ENCODE results near the gene RAB7B. TPM values are rescaled to one million over a fixed set of nuclear protein-coding genes. Genes with fewer than 3 reads are reported as not detected.

The RAB7B gene
- total RNA-seq, 1 experiment from 2014 or later: 0.22 TPM

DNA sequence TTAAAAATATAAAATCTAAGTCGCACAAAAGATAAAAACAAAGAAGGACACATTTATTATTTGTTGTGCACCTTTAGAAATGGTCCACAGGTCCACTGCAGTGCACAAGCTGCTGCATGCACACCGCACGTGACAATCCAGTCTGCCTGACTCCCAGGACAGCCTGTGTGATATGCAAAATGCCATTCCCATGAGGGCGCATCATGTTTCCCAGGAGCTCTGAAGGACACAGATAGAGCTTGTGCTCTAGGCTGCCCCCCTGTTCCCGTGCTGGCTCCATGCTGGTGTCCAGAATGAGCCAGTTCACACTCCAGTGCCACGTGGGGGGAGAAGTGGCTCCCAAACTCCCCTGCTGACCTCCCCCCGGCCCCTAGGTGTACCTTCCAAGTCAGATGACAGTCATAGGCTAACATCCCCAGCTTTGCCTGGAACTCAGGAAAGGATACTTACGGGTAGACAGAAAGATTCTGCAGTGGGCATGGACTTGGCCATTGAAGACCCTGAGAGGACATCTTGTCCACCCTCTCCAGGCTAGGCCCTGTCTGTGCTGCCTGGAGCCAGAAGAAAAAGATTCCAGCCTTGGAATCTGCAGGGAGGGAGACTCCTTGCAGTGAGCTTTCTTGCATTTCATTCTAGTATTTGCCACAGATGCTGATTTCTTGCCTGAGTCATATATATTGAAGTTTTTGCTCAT is 26.3 kb downstream of the RAB7B start:
- Histone ChIP-seq H3K27ac (ENCODE audit: low read depth, low read length) (no peak overlapping the region), H3K4me1 (ENCODE audit: control insufficient read depth in 1 of 2, insufficient read depth in 2 of 2, low read length in 2 of 2) (peaks cover 6 to 10% of the 10 kb centered on the region in 2 experiments; a peak in 3 of 4 replicates), H3K9ac (ENCODE audit: low read length) (no peak overlapping the region), H4K20me1 (ENCODE audit: insufficient read depth) (no peaks in the 10 kb centered on the region), H2AFZ (ENCODE audit: low read depth, low read length, poor library complexity, severe bottlenecking) (no peak overlapping the region), H3K4me3 (replicated peaks in 1 of 2; ENCODE audit: low read depth in 1 of 2, low read length in 2 of 2) (no peak overlapping the region), H3K4me2 (ENCODE audit: low read length) (peak overlapping the region; percentile 2; the same call in 1 of the 2 replicates), H3K27me3 (ENCODE audit: insufficient read depth, low read length) (no peaks in the 10 kb centered on the region), H3K79me2 (ENCODE audit: insufficient read depth, low read length) (no peaks in the 10 kb centered on the region), H3K9me3 (ENCODE audit: control insufficient read depth in 1 of 2, insufficient read depth in 1 of 2, low read depth in 1 of 2, low read length in 2 of 2) (no peaks in the 10 kb centered on the region), H3K36me3 (ENCODE audit: control insufficient read depth in 1 of 2, insufficient read depth in 2 of 2, low read length in 2 of 2) (no peaks in the 10 kb centered on the region), H3K9me2 (ENCODE audit: insufficient read depth) (no peaks in the 10 kb centered on the region)
- RAD21 ChIA-PET (ENCODE audit: low non-redundant PET in 1 of 2, low total read pairs in 2 of 2, uncharacterized antibody in 2 of 2, unreplicated experiment in 2 of 2): interaction anchor here (0.8 to 2.9 kb wide), 16 partner anchors 10 to 385 kb away, joined by 3 to 75 read pairs (median 5); partner anchors contain the start of gene NUCKS1 (in 1 of the 2)
- TF ChIP-seq, protein P1, sequence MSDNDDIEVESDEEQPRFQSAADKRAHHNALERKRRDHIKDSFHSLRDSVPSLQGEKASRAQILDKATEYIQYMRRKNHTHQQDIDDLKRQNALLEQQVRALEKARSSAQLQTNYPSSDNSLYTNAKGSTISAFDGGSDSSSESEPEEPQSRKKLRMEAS (IDR thresholded peaks at IDR 0.05): peak; percentile 48; the same call in 1 of the 2 replicates
- no peak for TF ChIP-seq ELF1 (IDR thresholded peaks at IDR 0.05; ENCODE audit: borderline replicate concordance, low read depth)
- POLR2A ChIA-PET: interaction anchor here (0.6 to 2.5 kb wide), 3 partner anchors 59 to 318 kb away, joined by 3 to 17 read pairs (median 7); no protein-coding TSS in a partner anchor
- CTCF ChIA-PET: interaction anchor here (0.7 to 6.6 kb wide), 51 partner anchors 9 to 448 kb away, joined by 3 to 339 read pairs (median 5); no protein-coding TSS in a partner anchor
- ATAC-seq (peak; percentile 76), DNase-seq (ENCODE audit: low read depth, low spot score) (no peak)
- no TSS peak for BruUV-seq (replicated peaks)
- intact Hi-C loops (cut with micrococcal nuclease): loop anchor here (1.0 to 5.0 kb wide), 4 partner anchors 58 to 385 kb away; no protein-coding TSS in a partner anchor

DNA sequence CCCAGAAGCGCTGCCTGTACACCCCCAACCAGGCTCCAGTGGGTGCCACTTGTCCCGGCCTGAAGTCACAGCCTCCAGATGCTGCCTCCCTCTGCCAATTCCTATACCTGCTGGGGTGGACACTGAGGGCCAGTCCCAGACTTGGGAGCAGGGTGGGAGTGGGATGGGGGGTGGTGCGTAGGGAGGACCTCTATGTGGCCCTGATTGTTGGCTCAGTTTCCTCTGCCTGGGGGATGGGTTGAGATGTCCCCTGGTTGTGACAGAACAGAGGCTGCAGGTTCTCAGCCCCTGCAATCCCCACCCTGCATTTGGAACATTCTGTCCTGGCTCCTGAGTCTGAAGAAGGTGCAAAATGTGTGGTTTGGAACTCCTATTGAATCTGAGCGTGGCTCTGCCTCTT is 27.2 kb downstream of the RAB7B start:
- TF ChIP-seq SIN3A (IDR thresholded peaks at IDR 0.05; ENCODE audit: low read depth) (no peak), JUND (IDR thresholded peaks at IDR 0.05) (no peak), TCF7L2 (IDR thresholded peaks at IDR 0.05; ENCODE audit: borderline replicate concordance, extremely low read depth, insufficient read depth, insufficient read length) (no peak), ELF1 (IDR thresholded peaks at IDR 0.05; ENCODE audit: borderline replicate concordance, low read depth) (no peak), POLR2A (IDR thresholded peaks at IDR 0.05; ENCODE audit: borderline replicate concordance, extremely low read depth, insufficient read depth, insufficient read length) (no peak), RAD21 (IDR thresholded peaks at IDR 0.05; ENCODE audit: low read depth) (no peak), YY1 (IDR thresholded peaks at IDR 0.05; ENCODE audit: extremely low read depth, insufficient replicate concordance, low read depth, low read length) (no peak), CBX3 (IDR thresholded peaks at IDR 0.05; ENCODE audit: low read depth) (no peak), SP1 (IDR thresholded peaks at IDR 0.05; ENCODE audit: low read depth) (no peak), EGR1 (IDR thresholded peaks at IDR 0.05; ENCODE audit: low read depth) (no peak), SRF (IDR thresholded peaks at IDR 0.05; ENCODE audit: low read depth) (no peak), EZH2 (IDR thresholded peaks at IDR 0.05) (no peak), POLR2AphosphoS5 (IDR thresholded peaks at IDR 0.05; ENCODE audit: low read depth, low read length) (no peak)
- TF ChIP-seq, protein P1 (IDR thresholded peaks at IDR 0.05): no peak
- TF ChIP-seq, protein P2, sequence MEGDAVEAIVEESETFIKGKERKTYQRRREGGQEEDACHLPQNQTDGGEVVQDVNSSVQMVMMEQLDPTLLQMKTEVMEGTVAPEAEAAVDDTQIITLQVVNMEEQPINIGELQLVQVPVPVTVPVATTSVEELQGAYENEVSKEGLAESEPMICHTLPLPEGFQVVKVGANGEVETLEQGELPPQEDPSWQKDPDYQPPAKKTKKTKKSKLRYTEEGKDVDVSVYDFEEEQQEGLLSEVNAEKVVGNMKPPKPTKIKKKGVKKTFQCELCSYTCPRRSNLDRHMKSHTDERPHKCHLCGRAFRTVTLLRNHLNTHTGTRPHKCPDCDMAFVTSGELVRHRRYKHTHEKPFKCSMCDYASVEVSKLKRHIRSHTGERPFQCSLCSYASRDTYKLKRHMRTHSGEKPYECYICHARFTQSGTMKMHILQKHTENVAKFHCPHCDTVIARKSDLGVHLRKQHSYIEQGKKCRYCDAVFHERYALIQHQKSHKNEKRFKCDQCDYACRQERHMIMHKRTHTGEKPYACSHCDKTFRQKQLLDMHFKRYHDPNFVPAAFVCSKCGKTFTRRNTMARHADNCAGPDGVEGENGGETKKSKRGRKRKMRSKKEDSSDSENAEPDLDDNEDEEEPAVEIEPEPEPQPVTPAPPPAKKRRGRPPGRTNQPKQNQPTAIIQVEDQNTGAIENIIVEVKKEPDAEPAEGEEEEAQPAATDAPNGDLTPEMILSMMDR (IDR thresholded peaks at IDR 0.05 in 2 of 3, conservative IDR thresholded peaks at IDR 0.05 in 1 of 3; ENCODE audit: borderline replicate concordance in 1 of 3, insufficient read depth in 1 of 3, low read depth in 2 of 3, low read length in 2 of 3): no peak
- Histone ChIP-seq H3K36me3 (ENCODE audit: control insufficient read depth in 1 of 2, insufficient read depth in 2 of 2, low read length in 2 of 2) (no peaks in the 10 kb centered on the region), H3K4me3 (replicated peaks in 1 of 2; ENCODE audit: low read depth in 1 of 2, low read length in 2 of 2) (no peak overlapping the region), H3K9me2 (ENCODE audit: insufficient read depth) (no peaks in the 10 kb centered on the region), H3K9me3 (ENCODE audit: control insufficient read depth in 1 of 2, insufficient read depth in 1 of 2, low read depth in 1 of 2, low read length in 2 of 2) (no peaks in the 10 kb centered on the region), H3K9ac (ENCODE audit: low read length) (no peak overlapping the region), H4K20me1 (ENCODE audit: insufficient read depth) (no peaks in the 10 kb centered on the region), H3K4me1 (ENCODE audit: control insufficient read depth in 1 of 2, insufficient read depth in 2 of 2, low read length in 2 of 2) (peaks cover 6 to 10% of the 10 kb centered on the region in 2 experiments; a peak in 3 of 4 replicates), H3K79me2 (ENCODE audit: insufficient read depth, low read length) (no peaks in the 10 kb centered on the region), H3K27me3 (ENCODE audit: insufficient read depth, low read length) (no peaks in the 10 kb centered on the region), H3K4me2 (ENCODE audit: low read length) (no peak overlapping the region), H2AFZ (ENCODE audit: low read depth, low read length, poor library complexity, severe bottlenecking) (no peak overlapping the region), H3K27ac (ENCODE audit: low read depth, low read length) (no peak overlapping the region)
- RAD21 ChIA-PET (ENCODE audit: low non-redundant PET in 1 of 2, low total read pairs in 2 of 2, uncharacterized antibody in 2 of 2, unreplicated experiment in 2 of 2): interaction anchor here (1.3 to 2.9 kb wide), 3 partner anchors 54 to 58 kb away, joined by 3 to 75 read pairs (median 67); no protein-coding TSS in a partner anchor
- intact Hi-C loops (cut with micrococcal nuclease): loop anchor here (5.0 kb wide), 1 partner anchor 384 kb away; no protein-coding TSS in a partner anchor
- no peak for DNase-seq (ENCODE audit: low read depth, low spot score)
- POLR2A ChIA-PET: no interaction called here
- CTCF ChIA-PET: interaction anchor here (1.4 to 6.6 kb wide), 8 partner anchors 15 to 317 kb away, joined by 3 to 339 read pairs (median 19); no protein-coding TSS in a partner anchor
- ATAC-seq: no peak
- no TSS peak for BruUV-seq (replicated peaks)
